ENCODE data around the gene TTC29. TPM values are rescaled to one million over a fixed set of nuclear protein-coding genes. Genes with fewer than 3 reads are reported as not detected.

Gene TTC29
- total RNA-seq, 4 donors from 2014 or later, result 0.27 to 0.67 TPM; not detected in 2

DNA sequence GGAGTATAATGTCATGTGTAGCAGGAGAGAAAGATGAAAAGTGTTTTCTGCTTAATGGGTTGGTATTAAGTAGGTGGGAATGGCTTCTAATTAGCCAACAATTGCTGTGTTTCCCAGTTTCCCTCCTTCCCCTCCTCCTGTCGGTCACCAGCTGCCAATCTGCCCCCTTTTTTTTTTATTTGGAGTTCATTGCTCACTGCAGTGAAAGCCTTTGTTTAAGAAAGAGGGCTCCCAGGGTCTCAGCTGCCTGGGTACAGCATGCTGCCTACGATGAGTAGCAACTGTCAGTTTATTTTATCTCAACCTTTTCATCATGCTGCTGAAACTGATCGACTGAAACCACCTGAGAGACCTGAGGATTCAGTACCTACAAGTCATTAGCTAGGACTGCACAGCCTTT, 157.9 kb downstream of the TTC29 start:
- TF ChIP-seq CTCF (IDR thresholded peaks at IDR 0.05), result no peak
- no peak for TF ChIP-seq POLR2A (IDR thresholded peaks at IDR 0.05)
- Histone ChIP-seq H3K4me1 (no peaks in the 10 kb centered on the region), H3K27me3 (no peaks in the 10 kb centered on the region), H3K4me3 (replicated peaks in 1 of 3) (no peak overlapping the region), H3K36me3 (no peaks in the 10 kb centered on the region), H3K27ac (no peak overlapping the region), H3K9me3 (no peaks in the 10 kb centered on the region)
- intact Hi-C loops (cut with DNase I), result no loop called here
- DNase-seq, result no peak
- WGBS, 2 donors, result 17 to 18% methylated on average over 3 of the region's 3 CpGs

DNA sequence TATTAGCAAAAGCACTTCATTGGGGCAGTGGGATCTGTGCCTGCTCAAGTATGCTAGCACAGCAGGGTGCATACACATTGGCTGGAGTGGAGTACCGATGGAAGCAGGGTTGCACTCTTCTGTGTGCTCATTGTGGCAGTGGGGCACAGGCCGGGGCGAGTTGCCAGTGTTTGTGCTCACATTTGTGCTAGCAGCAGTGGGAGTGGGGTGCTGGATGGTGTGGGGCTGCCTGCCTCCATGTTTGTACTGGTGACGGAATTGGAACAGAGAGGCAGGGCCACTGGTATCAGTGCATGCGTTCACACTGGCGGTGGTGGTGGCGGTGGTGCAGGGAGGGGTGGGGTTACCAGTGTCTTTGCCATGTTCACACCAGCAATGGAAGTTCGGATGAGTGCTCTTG, 169.0 kb downstream of the TTC29 start:
- Histone ChIP-seq H3K27me3 (no peaks in the 10 kb centered on the region), H3K27ac (no peak overlapping the region), H3K36me3 (no peaks in the 10 kb centered on the region), H3K4me3 (replicated peaks in 1 of 3) (no peak overlapping the region), H3K9me3 (no peaks in the 10 kb centered on the region), H3K4me1 (no peaks in the 10 kb centered on the region)
- TF ChIP-seq POLR2A (IDR thresholded peaks at IDR 0.05), result no peak
- TF ChIP-seq CTCF (IDR thresholded peaks at IDR 0.05), result no peak
- peak in 1 of 2 donors; percentile 0 for DNase-seq
- WGBS, 2 donors, result 95 to 99% methylated on average over 8 of the region's 8 CpGs
- intact Hi-C loops (cut with DNase I), result no loop called here

DNA sequence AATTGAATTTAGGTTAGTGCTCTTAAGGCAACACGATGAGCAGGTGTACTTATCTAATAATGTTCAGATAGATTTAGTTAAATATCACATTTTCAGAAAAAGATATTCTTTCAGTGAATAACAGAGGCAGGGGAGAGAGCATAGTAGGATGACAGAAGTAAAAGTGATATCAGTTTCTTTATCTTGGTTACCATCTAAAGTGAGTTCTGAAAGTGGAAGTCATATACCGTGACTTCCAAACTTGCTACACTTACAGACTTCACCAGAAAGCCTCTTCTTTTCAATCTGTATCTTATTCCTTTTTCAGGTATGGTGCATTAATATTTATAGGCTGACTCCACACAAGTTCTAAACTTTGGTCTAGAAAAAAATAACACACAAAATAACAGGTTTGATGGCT, 182.1 kb downstream of the TTC29 start:
- no peaks in the 10 kb centered on the region for H3K4me1 ChIP-seq
- H3K36me3 ChIP-seq, result no peaks in the 10 kb centered on the region
- no peak for DNase-seq
- 74 to 79% methylated on average over 2 of the region's 2 CpGs for WGBS, 2 donors
- H3K9me3 ChIP-seq, result no peaks in the 10 kb centered on the region
- H3K27me3 ChIP-seq, result no peaks in the 10 kb centered on the region
- TF ChIP-seq CTCF (IDR thresholded peaks at IDR 0.05) (no peak), POLR2A (IDR thresholded peaks at IDR 0.05) (no peak)
- no peak overlapping the region for H3K4me3 ChIP-seq (replicated peaks in 1 of 3)
- intact Hi-C loops (cut with DNase I), result no loop called here
- no peak overlapping the region for H3K27ac ChIP-seq

- no peaks in the 10 kb centered on the region for H3K36me3 ChIP-seq
- H3K4me3 ChIP-seq (replicated peaks in 1 of 3), result no peak overlapping the region
- 49 to 52% methylated on average over 2 of the region's 2 CpGs for WGBS, 2 donors
- DNase-seq, result no peak
- no peaks in the 10 kb centered on the region for H3K27me3 ChIP-seq
- TF ChIP-seq CTCF (IDR thresholded peaks at IDR 0.05) (no peak), POLR2A (IDR thresholded peaks at IDR 0.05) (no peak)
- H3K9me3 ChIP-seq, result no peaks in the 10 kb centered on the region
- intact Hi-C loops (cut with DNase I), result no loop called here
- H3K27ac ChIP-seq, result no peak overlapping the region
- H3K4me1 ChIP-seq, result no peaks in the 10 kb centered on the region
Measured at GRCh38 chr4:146762016-146762415, 183.6 kb downstream of the TTC29 start.

DNA sequence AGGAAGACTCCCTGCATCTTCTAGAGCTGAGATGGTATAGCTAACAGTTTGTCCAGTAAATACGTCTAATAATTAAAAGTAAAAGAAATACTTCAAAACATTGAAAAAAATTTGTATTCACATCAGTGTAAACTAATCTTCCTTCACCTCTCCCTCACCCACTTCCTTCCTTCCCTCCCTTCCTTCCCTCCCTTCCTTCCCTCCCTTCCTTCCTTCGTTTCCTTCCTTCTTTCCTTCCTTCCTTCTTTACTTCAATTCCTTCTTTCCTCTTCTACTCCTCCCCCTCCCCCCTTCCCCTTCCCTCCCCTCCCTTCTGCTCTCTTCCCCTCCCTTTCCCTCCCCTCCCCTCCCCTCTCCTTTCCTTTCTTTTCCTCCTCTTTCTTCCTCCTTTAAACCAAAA, 203.2 kb downstream of the TTC29 start:
- TF ChIP-seq CTCF (IDR thresholded peaks at IDR 0.05), result no peak
- no peak for TF ChIP-seq POLR2A (IDR thresholded peaks at IDR 0.05)
- Histone ChIP-seq H3K27me3 (no peaks in the 10 kb centered on the region), H3K4me3 (replicated peaks in 1 of 3) (no peak overlapping the region), H3K27ac (no peak overlapping the region), H3K36me3 (no peaks in the 10 kb centered on the region), H3K4me1 (no peaks in the 10 kb centered on the region), H3K9me3 (no peaks in the 10 kb centered on the region)
- intact Hi-C loops (cut with DNase I), result no loop called here
- WGBS, 2 donors, result 69 to 76% methylated on average over 2 of the region's 2 CpGs
- no peak for DNase-seq

Measured in thyroid gland (tissue), 4 donors.